ENCODE measurements around the gene DCDC2C.

DCDC2C gene

DNA sequence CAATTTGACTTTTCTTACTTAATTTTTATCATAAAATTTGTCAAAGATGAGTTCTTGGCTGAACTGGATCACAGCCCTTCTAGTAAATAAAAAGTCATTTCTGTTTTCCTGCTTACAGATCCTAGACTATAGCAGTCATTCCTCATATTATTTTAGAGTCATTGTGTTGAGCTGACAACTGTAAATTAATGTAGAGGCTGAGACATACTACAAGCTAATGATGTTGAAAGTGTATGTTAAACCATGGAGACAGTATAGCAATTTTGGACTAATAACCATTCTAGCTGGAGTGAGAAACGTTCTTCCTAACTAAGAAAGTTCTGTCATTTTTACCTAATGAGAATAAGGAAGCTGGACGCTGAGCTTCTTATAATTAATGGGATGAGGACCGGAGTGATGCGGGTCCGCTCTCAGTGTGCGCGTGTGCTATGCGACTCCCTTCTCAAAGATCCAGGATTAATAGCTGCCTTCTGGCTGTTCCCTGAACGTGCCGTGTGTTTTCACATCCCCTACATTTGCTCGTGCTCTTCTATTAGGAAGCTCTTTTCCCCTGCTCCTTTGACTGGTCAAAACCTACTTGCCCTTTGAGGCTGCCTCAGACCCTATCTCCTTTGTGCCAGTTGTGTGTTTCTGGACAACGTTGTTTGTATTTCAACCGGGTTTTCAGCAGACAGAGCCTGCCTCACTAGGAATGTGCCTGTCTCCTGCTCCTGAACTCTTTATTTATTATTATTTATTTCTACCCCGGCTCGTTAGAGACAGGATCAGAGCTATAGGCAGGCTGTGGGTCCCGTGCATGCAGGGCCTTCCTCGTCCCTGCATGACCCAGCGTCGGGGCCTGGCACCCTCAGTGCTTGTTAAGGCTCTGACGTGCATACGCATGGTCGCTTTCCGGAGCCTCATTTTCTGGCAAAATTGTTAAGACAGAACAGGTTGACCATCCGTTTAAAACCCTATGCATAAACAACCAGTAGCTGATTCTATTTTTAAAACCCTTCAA lies 182.6 kb downstream of the DCDC2C start:
- Histone ChIP-seq H3K27me3 (no peaks in the 10 kb centered on the region), H3K36me3 (no peaks in the 10 kb centered on the region), H3K4me3 (no peak overlapping the region), H3K9me3 (no peaks in the 10 kb centered on the region), H3K27ac (no peak overlapping the region), H3K4me1 (no peaks in the 10 kb centered on the region)
- TF ChIP-seq, protein P1, sequence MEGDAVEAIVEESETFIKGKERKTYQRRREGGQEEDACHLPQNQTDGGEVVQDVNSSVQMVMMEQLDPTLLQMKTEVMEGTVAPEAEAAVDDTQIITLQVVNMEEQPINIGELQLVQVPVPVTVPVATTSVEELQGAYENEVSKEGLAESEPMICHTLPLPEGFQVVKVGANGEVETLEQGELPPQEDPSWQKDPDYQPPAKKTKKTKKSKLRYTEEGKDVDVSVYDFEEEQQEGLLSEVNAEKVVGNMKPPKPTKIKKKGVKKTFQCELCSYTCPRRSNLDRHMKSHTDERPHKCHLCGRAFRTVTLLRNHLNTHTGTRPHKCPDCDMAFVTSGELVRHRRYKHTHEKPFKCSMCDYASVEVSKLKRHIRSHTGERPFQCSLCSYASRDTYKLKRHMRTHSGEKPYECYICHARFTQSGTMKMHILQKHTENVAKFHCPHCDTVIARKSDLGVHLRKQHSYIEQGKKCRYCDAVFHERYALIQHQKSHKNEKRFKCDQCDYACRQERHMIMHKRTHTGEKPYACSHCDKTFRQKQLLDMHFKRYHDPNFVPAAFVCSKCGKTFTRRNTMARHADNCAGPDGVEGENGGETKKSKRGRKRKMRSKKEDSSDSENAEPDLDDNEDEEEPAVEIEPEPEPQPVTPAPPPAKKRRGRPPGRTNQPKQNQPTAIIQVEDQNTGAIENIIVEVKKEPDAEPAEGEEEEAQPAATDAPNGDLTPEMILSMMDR (IDR thresholded peaks at IDR 0.05), result no peak
- intact Hi-C loops (cut with DNase I; ENCODE audit: low total_unique reads), result no loop called here
- no peak for DNase-seq

DNA sequence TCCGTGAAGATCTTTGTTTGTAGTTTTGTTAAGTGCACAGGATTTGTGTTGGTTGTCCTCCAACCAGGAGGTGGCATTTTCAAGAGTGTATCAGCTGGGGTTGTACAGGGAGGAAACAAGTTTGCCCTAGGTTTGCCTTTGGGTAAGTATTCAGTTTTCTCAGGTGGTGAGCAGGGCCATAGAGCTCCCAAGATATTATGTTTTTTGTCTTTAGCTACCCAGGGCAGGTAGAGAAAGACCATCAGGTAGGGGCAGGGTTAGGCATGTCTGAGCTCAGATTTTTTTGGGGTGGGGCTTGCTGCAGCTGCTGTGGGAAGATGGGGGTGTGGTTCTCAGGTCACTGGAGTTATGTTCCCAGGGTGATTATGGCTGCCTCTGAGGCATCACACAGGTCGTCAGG lies 191.6 kb downstream of the DCDC2C start:
- no peaks in the 10 kb centered on the region for H3K4me1 ChIP-seq
- no peaks in the 10 kb centered on the region for H3K27me3 ChIP-seq
- intact Hi-C loops (cut with DNase I; ENCODE audit: low total_unique reads), result no loop called here
- H3K36me3 ChIP-seq, result no peaks in the 10 kb centered on the region
- H3K9me3 ChIP-seq, result peaks cover 0 to 4% (median 0%) of the 10 kb centered on the region in 3 donors
- TF ChIP-seq, protein P1 (IDR thresholded peaks at IDR 0.05), result no peak
- no peak for DNase-seq
- H3K27ac ChIP-seq, result no peak overlapping the region
- H3K4me3 ChIP-seq, result no peak overlapping the region

All from tibial artery (tissue), 4 donors.